Measurements from ENCODE around the gene CDC42BPB.
"Not testable (repeated sequence)": the region's sequence is repeated elsewhere in the genome, so short reads cannot be mapped to it uniquely, and the experiment has no call there.

The CDC42BPB gene

DNA sequence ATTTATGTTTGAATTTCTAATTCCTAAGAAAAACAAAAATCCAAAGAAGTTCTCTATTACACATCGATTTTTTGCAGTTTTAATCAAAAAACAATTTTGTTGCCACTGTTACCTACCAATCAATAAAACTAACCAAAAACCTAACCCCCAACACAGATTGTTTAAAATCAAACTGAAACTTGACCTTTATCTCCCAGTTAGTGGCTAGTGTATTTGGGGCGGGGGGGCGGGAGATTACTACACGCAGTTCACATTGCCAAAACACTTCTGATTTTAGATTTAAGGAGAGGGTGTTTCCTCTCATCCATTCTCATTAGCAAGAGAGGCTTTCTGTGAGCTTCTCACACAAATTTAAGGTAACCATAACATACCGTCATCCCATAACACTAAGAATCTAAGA lies 6.4 kb downstream of the CDC42BPB start:
- DNase-seq (ENCODE audit: low read depth), result no peak

DNA sequence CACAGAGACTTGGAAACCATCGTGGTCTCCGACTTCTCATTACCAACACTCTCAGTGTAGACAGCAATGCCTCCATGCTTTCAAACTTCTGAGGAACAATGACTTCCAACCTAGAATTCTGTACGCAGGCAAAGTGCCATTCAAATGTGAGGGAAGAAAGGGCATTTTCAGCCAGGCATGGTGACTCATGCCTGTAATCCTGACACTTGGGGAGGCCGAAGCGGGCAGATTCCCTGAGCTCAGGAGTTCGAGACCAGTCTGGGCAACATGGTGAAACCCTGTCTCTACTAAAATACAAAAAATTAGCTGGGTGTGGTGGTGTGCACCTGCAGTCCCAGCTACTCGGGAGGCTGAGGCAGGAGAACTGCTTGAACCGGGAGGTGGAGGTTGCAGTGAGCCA lies 9.9 kb downstream of the CDC42BPB start:
- DNase-seq (ENCODE audit: low read depth), result not testable (repeated sequence)

DNA sequence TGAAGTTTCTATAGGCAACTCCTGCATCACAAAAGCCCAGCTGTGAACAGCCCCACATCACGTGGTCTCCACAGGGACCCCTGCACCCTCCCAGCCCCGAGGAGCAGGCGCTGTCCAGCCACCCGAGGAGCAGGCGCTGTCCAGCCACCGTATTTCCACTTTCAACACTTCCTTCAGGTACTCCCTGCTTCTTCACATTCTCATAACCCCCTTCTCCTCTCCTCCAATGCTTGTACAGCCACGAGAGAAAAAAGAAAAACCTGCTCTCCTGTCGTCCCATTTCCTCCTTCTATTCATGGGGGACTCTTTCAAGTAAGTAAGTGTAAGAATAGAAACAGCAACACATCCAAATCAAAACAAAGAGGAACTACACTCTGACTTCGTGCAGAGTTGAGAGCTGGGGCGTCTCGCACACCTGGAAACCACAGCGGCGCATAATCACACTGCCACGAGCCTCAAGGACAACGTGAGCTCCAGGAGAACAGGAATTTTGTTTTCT lies 11.9 kb downstream of the CDC42BPB start:
- no peak for DNase-seq (ENCODE audit: low read depth)

DNA sequence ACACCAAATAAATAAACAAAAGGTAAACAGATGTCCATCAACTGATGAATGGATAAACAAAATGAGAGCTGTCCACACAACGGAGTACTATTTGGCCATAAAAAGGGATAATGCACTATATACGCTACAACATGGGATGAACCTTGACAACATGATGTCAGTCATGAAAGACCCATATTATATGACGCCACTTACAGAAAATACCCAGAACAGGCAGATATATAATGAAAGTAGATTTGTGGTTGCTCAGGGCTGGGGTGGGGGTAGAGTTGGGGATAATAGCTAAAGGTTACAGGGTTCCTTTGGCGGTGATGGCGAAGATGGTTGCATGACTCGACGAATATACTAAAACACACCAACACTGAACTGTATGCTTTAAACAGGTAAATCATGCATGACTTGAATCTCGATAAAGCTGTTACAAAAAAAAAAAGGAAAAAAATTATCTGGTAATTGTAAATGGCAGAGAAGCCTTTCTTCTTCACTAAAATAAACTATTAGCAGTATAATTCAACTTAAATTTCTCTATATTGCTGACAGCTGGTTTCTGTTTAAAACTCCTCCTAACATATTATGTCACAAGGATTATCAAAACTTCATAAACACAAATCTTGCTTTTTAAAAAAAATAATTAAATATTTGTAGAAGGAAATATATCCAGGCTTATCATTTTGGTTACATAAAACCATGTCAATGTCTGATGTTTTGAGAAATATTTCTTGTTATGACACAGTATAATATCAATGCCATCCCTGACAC lies 13.9 kb downstream of the CDC42BPB start:
- DNase-seq (ENCODE audit: low read depth), result no peak

DNA sequence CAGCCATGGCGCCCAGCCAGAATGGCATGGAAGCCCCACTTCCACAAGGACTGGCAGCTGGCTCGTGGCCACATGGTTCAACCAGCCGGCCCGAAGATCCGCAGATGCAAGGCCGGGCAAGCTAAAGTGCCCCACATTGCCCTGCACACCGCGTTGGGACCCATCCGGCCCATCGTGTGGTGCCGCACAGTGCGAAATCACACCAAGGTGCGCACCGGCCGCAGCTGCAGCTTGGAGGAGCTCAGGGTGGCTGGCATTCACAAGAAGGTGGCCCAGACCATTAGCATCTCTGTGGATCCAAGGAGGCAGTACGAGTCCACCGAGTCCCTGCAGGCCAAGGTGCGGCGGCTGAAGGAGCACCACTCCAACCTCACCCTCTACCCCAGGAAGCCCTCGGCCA lies 15.9 kb downstream of the CDC42BPB start:
- DNase-seq (ENCODE audit: low read depth), result no peak

DNA sequence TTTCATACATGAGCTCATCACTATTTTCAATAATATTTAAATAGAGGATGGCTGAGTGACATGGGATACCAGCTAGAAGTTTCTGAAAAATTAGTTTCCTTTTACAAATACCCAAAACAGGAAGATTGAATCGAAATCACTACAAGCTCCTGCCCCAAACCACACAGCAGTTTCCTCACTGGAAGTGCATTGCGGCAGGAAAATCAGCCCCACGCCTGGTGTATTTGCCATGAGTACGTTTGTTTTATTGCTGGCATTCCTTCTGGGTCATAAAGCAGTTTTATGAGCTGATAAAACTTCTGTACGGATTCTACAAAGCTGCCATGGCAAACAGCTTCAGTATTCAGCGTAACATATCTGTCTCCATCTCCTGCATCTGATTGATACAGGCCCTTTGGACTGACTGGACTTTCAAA lies 23.7 kb downstream of the CDC42BPB start:
- no peak for DNase-seq (ENCODE audit: low read depth)

DNA sequence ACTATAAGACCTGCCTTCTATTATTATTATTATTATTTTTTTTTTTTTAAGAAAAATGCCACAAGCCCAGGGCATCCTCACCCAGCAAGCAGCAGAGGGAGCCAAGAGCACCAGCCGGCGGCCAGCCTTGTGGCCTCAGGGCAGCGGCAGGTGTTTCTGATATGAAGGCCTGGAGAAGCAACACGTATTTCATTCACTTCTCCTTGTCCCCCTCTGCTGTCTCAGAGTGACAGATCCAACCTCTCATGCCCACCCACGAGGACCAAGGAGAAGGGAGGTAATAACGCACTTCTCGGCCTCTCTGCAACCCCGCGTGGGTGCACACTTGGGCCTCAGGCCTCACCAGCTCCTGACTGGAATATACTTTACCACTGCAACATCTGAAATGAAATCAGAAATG lies 25.4 kb downstream of the CDC42BPB start:
- no peak for DNase-seq (ENCODE audit: low read depth)

DNA sequence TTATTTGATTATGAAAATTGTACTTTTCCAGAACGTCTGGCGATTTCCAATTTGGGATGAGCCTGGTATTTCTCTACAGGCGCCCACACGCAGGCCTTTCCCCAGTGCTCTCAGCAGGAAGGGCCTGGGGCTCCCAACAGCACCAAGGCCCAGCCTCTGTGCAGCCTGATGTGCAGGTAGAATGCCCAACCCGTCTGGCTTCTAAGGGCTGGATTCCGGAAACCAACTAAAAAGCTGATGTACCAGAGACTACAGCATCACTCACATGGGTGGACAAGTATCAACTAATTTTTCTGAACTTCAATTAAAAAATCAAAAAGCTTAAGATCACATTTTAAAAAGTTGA lies 25.8 kb downstream of the CDC42BPB start:
- DNase-seq (ENCODE audit: low read depth), result no peak

DNA sequence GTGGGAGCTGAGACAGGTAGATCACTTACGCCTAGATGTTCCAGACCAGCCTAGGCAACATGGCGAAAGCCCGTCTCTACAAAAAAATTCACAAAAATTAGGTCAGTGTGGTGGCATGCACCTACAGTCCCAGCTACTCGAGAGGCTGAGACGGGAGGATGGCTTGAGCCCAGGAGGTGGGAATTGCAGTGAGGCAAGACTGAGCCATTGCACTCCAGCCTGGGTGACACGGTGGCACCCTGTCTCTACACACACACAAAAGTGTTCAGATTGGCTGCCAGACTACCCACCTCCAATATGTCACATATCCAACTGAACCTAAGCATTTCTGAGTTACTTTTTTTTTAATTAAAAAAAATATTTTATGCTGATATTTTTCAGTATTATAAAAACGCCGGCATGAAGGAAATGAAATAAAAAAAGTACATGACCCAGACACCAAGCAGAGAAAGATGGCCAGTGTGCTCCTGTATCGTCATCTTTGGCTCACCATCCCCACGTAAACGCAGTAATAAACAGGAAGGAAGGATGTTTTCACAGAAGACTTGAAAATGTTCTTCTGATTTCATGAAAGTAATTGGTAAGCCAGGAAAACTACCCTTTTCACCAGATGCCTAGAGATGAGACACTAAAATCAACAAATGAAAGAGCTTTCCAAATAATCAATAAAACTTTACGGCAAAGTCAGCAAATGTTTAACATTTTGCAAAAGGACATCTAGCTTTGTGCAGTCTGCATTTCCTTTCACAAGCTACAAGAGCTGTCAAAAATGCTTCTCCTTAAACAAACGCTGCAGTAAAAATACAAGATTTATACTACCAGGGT lies 26.4 kb downstream of the CDC42BPB start:
- no peak for DNase-seq (ENCODE audit: low read depth)

DNA sequence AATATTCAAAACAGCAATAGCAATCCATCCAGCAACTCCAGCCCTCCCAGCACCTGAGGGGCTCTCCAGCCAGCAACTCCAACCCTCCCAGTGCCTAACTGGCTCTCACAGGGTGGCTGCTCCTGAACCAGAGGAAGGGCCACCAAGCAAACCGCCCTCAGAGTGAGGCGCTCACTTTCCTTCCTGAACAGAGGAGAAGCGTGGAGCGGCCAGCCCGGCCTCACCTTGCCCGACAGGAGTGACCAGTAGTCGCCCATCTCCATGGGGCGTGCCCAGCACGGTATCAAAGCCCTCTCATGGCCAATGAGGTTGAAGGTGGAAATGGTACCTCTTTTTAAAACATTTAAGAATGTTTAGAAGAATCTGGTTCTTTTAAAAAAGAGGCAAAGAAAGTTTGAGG lies 27.4 kb downstream of the CDC42BPB start:
- DNase-seq (ENCODE audit: low read depth), result no peak

DNA sequence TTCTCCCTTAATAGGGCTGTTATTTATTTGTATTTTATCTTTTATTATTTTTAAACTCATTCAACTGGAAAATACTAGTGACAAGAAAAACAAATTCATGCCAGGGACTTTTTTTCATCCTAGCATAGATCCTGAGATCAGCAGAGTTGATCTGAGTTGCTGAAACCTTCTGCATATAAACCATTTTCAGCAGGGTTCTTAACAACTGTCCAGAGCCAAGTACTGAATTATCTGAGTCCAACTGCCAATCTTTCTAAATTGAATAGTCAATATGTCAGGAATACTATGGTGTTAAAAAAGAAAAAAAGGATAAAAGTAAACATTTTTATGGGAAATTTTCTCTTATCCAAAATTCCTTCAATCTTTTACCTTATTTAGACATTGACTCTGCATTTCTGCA lies 28.6 kb downstream of the CDC42BPB start:
- DNase-seq (ENCODE audit: low read depth), result no peak

DNA sequence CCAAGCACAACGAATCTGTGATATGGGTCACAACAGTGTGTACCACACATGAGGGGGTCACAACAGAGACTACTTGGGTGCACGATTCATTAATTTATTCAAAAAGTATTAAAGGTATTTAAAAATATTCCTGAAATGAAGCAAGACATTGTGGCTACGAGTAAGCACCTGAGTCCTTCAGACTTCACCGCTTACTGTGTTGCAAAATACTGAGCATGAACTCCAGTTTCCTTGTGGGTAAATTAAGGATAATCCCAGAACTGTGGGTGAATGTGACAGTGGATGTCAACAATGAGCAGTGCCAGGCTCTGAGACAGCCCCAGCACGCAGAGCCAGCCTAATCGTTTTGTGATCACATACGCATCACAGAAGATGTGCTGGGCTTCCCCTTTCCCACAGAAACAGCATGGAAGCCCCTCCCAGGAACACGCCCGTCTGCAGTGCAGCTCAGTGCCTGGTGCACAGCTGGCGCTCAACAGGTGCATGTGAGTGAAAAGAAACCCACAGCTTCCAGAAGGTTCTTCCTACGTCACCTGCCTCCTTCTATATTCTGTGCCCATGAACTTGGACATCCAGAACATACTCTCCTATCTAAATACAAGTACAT lies 29.1 kb downstream of the CDC42BPB start:
- DNase-seq (ENCODE audit: low read depth), result no peak

DNA sequence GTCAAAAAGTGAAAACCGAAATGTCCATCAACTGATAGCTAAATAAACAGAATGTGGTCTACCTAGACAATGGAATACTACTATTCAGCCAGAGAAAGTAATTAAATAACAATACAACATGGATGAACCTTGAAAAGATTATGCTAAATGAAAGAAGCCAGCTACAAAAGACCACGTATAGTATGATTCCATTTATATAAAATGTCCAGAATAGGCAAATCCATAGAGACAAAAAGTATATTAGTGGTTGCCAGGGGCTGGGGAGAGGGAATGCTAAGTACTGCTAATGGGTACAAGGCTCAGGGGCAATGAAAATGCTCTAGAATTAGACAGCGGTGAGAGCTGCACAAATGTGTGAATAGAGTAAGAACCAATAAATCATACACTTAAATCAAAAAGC lies 29.9 kb downstream of the CDC42BPB start:
- no peak for DNase-seq (ENCODE audit: low read depth)

DNA sequence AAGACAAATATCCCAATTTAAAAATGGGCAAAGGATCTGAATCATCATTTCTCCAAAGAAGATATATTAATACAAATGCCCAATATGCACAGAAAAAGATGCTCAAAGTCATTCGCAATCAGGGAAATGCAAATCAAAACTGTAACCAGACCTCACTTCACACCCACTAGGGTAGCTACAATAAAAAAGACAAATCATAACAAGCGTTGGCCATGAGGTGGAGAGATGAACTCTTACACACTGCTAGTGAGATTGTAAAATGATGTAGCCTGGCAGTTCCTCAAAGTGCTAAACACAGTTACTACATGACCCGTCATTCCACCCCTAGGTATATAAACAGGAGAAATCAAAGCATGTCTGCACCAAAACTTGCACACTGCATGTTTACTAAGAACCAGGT lies 30.4 kb downstream of the CDC42BPB start:
- DNase-seq (ENCODE audit: low read depth), result no peak

DNA sequence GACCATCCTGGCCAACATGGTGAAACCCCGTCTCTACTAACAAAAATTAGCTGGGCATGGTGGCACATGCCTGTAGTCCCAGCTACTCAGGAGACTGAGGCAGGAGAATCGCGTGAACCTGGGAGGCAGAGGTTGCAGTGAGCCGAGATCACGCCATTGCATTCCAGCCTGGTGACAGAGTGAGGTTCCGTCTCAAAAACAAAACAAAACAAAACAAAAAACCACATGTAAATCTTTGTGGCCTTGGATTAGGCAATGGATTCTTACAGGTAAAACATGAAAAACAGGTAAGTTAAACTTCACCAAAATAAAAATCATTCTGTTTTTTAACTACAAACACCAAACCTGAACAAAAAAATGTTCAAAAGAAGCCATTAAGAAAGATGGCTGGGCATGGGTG lies 31.2 kb downstream of the CDC42BPB start:
- DNase-seq (ENCODE audit: low read depth), result not testable (repeated sequence)

DNA sequence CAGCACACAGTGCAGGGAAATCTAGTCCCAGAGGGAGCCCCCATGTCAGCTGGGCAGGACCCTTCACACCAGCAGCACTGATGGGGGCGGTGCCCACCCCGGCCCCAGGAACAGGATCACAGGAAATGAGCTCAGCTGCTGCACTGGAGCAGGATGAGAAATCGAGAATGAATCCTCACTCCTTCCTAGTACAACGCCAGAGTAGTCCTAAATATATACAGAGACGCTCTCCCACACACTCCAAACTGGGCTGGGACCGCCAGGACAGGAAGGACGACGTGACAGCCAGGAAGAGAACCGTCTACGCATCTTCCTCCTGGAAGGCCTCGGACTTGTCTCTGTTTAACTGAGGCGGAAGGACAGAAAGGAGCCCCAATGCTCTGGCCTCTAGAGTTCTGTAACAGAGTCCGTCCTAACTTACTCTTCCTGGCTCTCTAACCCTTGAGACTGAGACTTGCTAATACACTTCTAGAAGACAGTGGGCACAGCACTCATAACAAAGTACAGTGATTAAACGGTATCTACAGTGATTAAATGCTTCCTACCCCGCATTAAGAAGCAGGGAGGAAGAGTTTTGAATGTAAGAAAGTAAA lies 33.4 kb downstream of the CDC42BPB start:
- no peak for DNase-seq (ENCODE audit: low read depth)

DNA sequence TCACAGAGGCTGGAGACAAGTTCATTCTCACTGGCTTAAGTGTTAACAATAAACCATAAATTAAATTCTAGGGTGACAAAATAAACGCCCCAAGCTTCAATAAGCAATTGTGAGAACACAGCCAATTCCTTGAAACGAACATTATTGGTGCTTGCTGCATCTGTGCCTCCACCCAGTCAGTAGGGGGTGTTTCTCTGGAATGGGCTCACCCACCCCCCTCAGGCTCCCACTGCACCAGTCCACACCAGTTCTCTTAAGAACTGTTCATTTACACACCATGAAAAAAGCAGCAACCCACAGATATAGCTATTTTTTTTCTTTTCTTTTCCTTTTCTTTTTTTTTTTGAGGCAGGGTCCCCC lies 34.7 kb downstream of the CDC42BPB start:
- no peak for DNase-seq (ENCODE audit: low read depth)

DNA sequence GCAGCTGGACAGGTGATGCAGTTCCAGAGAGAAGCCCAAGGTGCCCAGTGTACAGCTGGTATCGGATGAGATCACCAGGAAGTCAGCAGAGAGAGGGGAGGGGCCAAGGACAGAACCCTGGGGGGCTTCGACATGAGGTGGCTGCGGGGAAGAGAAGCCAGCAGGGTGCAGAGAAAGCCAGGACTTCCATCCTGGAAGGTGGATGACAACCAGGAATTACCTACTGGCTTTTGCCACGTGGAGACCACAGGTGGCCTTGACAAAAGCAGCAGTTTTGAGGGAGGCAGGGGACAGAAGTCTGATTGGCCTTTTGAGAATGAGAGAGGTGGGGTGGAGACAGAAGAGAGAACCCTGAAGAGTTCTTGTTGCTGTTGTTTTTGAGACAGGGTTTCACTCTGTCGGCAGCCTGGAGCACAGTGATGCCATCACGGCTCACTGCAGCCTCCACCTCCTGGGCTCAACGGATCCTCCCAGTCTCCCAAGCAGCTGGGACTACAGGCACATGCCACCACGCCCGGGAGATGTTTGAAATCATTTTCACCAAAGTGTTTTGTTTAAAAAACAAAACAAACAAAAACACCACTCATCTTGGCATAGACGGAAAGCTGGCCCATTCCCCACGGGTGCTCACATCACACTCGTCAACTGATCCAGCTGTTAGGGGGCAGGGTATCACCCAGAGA lies 35.2 kb downstream of the CDC42BPB start:
- no peak for DNase-seq (ENCODE audit: low read depth)

DNA sequence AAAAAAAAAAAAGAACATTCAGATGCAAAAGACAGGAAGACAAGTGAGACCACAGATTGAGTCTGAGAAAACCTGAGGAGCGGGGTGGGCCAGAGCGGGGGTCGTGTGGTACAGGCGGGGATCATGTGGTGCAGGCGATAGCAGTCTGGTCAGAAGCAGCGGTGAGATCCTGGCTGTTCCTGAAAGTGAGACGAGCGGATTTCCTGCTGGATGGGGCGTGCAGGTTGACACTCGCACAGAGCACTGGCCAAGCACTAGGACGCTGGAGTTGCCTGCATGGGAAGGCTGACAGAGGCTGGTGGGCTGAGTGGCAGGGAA lies 35.7 kb downstream of the CDC42BPB start:
- no peak for DNase-seq (ENCODE audit: low read depth)

DNA sequence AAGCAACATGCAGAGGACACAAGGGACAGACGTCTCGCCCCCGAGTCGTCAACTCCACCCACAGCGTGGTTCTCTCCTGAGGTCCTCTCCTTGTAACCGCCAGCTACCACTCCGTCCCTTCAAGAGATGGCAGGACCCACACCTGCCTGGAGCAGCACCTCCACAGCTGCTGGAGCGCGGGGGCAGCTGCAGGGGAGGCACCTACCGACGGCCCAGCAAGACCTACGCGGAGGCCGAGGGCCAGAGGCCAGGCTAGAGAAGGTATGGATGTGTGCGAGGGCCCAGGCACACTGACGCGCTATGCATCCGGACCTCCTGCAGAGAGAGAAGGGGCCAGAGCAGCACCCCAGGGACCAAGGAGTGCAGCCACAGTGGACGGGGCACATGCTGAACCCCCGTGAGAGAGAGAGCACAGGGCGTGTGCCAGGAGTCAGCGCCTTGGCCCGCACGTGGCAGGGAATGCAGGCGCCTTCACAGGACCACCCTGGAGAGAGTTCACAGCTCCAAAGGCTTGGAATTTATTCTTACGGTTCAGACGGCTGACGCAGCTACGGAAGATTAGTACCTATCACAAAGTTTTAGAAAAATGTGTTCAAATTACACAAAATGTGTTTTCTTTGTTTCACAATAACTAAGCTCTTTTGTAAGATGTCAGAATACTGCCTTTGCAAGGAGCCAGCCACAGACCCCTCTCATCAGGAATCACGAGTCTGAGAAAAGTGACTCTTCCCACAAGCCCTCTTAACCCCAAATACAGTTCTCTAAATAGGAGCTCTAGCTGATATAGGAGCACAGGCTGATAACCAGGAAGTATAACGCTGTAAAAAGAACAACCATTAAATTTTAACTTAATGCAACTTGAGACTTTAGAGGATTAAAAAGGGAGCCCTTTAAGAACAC lies 36.8 kb downstream of the CDC42BPB start:
- no peak for DNase-seq (ENCODE audit: low read depth)

DNA sequence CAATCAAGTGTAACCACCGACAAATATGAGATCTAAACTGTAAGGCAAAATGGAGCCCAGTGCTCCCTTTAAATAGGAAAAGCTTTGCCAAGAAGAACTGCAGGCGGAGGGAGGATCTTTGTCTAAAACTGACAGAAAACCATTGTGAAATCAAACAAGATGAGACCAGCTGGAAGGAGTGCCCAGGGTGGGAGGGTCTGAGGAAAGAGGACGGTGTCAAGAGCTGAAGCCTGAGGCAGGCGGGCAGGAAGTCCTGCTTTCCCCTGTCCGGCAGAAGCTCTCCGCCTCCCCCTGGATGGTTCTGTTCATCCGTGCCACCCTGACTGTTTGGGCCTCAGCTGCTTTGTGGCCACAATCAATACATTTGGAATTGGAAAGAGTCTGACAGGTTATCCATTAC lies 37.5 kb downstream of the CDC42BPB start:
- DNase-seq (ENCODE audit: low read depth), result no peak
